Lower leg skin (tissue), 4 donors: ENCODE data around the gene FAM240A. TPM values are rescaled to one million over a fixed set of nuclear protein-coding genes. Genes with fewer than 3 reads are reported as not detected.

Experiments used
- DNase-seq, 2 donors: peaks; one replicate each; pipeline ENCODE4 v3.0.0-alpha.2; 2019; ENCODE audit warnings: low spot score in 2 of 2
- H3K4me3 ChIP-seq: fragments of 200-600 bp; sonication (generic); 2 replicates; pipeline ENCODE4 v1.5.1; 2017; ENCODE audit warnings: mild to moderate bottlenecking, low read depth; ENCODE audit not compliant: poor library complexity, severe bottlenecking
- POLR2A ChIP-seq, 2 donors: fragments of 450-650 bp; IDR thresholded peaks; one replicate each; pipeline ENCODE4 v1.6.1; 2016 to 2017; ENCODE audit warnings: antibody characterized with exemption in 2 of 2, mild to moderate bottlenecking in 1 of 2, moderate library complexity in 1 of 2
- WGBS, 2 donors: methylation state at CpG; one replicate each; pipeline ENCODE4 v1.1.5; 2018; 5-methylcytosine and 5-hydroxymethylcytosine counted together
- intact Hi-C: fragments of 100-400 bp; cut with DNase I; formaldehyde crosslinking; loops from one replicate; pipeline ENCODE4 v1.15.0; 2023; ENCODE audit warnings: low total_unique reads
- total RNA-seq, 4 donors: library from RNA; depleted of rRNA; stranded (reverse); fragments of >200 nt; gene quantifications; one replicate each; pipeline ENCODE4 v1.1.0, GENCODE V29; 2016
- TF ChIP-seq, protein P1 (sequence below), 3 donors: fragments of 450-650 bp; IDR thresholded peaks; one replicate each; pipeline ENCODE4 v1.5.1; 2016; ENCODE audit warnings: antibody characterized with exemption in 3 of 3, mild to moderate bottlenecking in 3 of 3, moderate library complexity in 2 of 3

The FAM240A gene
- total RNA-seq, 4 donors from 2014 or later, result 0.42 TPM; not detected in 3

DNA sequence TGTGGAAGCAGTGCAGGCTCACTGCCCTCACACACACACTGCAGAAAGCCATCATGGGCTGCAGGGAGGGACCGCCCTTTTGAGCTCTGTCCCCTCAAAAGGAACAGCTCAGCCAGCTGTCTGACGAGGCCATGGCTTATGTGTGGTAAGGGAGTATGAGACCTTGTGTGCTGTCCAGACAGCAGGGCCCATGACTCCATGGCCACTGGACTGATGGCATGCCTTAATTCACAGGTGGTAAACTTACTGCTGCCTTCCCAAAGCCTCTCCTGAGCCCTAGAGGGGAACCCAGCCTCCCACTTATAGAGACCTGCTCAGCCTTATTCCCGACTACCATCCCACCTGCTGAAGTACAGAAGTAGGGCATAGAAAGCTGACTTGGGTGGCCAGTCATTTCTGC, 5.6 kb downstream of the FAM240A start:
- TF ChIP-seq POLR2A (IDR thresholded peaks at IDR 0.05), result no peak
- TF ChIP-seq, protein P1, sequence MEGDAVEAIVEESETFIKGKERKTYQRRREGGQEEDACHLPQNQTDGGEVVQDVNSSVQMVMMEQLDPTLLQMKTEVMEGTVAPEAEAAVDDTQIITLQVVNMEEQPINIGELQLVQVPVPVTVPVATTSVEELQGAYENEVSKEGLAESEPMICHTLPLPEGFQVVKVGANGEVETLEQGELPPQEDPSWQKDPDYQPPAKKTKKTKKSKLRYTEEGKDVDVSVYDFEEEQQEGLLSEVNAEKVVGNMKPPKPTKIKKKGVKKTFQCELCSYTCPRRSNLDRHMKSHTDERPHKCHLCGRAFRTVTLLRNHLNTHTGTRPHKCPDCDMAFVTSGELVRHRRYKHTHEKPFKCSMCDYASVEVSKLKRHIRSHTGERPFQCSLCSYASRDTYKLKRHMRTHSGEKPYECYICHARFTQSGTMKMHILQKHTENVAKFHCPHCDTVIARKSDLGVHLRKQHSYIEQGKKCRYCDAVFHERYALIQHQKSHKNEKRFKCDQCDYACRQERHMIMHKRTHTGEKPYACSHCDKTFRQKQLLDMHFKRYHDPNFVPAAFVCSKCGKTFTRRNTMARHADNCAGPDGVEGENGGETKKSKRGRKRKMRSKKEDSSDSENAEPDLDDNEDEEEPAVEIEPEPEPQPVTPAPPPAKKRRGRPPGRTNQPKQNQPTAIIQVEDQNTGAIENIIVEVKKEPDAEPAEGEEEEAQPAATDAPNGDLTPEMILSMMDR (IDR thresholded peaks at IDR 0.05), result no peak
- 93 to 94% methylated on average over 2 to 3 of the region's 3 CpGs for WGBS, 2 donors
- no peak for DNase-seq
- intact Hi-C loops, result no loop called here
- no peak overlapping the region for H3K4me3 ChIP-seq

DNA sequence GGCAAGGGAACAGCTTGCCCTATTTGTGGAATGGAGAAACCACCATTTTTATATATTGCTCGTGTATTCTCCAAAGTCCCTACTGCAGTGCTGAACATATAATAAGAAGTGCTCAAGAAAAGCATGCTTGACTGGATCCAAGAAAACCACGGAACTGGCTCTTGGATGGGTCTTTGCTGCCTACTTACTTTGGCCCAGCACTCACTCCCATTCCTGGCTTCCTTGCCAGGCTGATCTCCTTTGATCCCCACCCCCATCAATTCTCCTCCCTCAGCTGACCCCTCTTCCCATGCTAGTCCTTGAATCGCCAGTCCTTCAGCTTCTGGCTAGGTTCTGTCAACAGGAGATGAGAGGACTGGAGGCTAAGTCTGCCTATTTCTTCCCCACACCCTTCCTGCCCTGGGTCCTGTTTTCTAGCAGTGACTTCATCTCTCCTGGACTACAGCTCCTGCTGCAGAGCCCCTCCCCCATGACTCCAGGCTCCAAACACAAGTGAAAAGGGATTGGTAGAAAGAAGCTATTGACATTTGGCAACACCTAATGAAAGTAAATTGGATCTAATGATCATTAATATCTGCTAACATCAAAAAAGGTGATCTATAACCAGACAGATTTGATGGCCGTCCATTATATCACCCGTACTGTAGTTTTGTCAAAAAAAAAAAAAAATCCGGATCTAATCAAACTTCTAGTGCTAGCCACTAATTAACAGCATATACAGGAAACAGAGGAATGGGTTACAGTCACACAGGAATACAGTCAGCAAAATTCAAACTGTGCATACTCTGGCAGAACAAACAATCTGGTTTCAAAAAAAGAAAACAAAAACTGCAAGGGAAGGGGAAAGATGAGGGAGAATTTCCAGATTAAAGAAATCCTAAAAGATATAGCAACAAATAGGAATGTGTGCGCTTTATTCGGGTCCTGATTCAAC, 7.8 kb downstream of the FAM240A start:
- intact Hi-C loops, result no loop called here
- H3K4me3 ChIP-seq, result no peak overlapping the region
- DNase-seq, result no peak
- 44 to 50% methylated on average over 8 of the region's 8 CpGs for WGBS, 2 donors
- TF ChIP-seq, protein P1 (IDR thresholded peaks at IDR 0.05), result no peak
- TF ChIP-seq POLR2A (IDR thresholded peaks at IDR 0.05), result no peak

DNA sequence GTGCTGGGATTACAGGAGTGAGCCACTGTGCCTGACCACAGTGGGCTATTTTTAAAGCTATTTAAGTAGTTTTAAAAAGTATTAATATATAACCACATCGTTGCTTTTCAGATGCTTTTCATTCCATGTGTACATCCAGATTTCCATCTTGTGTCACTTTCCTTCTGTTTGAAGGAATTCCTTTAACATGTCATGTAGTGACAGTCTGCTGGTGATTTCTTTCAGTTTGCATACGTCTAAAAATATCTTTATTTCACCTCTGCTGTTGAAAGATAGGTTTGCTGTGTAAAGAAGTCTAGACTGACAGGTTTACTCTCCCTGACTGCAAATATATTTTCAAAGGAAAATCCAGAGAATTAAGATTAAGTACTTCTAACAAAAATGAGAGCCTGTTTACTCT, 12.2 kb downstream of the FAM240A start:
- TF ChIP-seq, protein P1 (IDR thresholded peaks at IDR 0.05), result no peak
- no peak for TF ChIP-seq POLR2A (IDR thresholded peaks at IDR 0.05)
- DNase-seq, result no peak
- WGBS, 2 donors, result 48 to 62% methylated on average over 2 of the region's 2 CpGs
- H3K4me3 ChIP-seq, result no peak overlapping the region
- intact Hi-C loops, result no loop called here

DNA sequence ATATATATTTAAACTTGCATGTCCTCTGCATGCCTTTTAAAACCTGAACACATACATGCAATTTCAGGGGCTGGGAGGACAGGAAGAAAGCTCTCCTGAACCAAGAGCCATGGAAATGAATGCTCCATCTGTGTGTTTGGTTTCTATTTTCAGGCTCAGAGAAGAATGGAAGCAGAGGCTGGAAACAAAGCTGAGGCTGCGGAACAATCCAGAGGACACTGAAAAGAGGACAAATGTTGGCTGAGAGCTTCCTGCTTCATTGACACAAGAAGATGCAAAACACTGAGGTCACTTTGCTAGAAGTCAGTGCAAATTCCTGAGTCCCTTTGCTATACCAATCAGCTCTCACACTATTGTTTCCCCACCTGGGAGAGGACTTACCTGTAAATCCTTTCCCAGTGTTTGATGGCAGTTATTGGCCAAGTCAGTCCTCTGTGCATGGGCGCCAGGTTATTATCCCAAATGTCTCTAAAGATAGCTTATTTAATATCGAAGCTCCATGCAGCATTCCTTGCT, 12.7 kb downstream of the FAM240A start:
- TF ChIP-seq, protein P1 (IDR thresholded peaks at IDR 0.05), result no peak
- TF ChIP-seq POLR2A (IDR thresholded peaks at IDR 0.05), result no peak
- 86 to 88% methylated on average over 3 of the region's 3 CpGs for WGBS, 2 donors
- intact Hi-C loops, result no loop called here

DNA sequence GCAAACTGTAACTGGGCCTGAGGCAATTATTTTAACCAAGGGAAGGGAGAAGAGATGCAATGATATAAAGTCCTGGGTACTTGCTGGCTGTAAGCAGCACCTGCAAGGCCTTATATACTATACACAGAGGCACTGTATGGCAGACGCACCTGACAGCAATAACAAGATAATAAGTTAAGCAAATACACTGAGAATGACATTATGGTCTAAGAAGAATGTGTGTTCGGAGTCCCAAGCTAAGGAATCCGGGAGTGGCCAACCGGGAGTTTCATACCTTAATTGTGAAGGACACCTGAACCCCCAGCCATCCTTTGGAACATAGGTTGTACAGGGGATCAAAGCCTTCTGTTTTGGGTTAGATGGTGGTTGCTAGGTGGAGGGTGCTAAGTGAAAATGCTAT, 13.7 kb downstream of the FAM240A start:
- WGBS, 2 donors, result 88 to 91% methylated on average over 4 of the region's 4 CpGs
- intact Hi-C loops, result no loop called here

More for the DNA sequence above, 12.7 kb downstream of the FAM240A start:
- H3K4me3 ChIP-seq, result no peak overlapping the region
- DNase-seq, result no peak

More for the DNA sequence above, 13.7 kb downstream of the FAM240A start:
- no peak for TF ChIP-seq POLR2A (IDR thresholded peaks at IDR 0.05)
- TF ChIP-seq, protein P1 (IDR thresholded peaks at IDR 0.05), result no peak
- DNase-seq, result no peak
- no peak overlapping the region for H3K4me3 ChIP-seq
